Head of caudate nucleus (tissue), 42 donors: ENCODE results near the gene CD79A.

Experiments
- DNase-seq, 42 donors: peaks; one replicate each; pipeline versions ENCODE4 v3.0.0 to v3.0.0-alpha.2; 2020 to 2021; ENCODE audit warnings: mixed read lengths in 7 of 42
- intact Hi-C: fragments of 100-400 bp; cut with DNase I; formaldehyde crosslinking; loops from one replicate; pipeline ENCODE4 v1.15.0; 2022

Gene CD79A

DNA sequence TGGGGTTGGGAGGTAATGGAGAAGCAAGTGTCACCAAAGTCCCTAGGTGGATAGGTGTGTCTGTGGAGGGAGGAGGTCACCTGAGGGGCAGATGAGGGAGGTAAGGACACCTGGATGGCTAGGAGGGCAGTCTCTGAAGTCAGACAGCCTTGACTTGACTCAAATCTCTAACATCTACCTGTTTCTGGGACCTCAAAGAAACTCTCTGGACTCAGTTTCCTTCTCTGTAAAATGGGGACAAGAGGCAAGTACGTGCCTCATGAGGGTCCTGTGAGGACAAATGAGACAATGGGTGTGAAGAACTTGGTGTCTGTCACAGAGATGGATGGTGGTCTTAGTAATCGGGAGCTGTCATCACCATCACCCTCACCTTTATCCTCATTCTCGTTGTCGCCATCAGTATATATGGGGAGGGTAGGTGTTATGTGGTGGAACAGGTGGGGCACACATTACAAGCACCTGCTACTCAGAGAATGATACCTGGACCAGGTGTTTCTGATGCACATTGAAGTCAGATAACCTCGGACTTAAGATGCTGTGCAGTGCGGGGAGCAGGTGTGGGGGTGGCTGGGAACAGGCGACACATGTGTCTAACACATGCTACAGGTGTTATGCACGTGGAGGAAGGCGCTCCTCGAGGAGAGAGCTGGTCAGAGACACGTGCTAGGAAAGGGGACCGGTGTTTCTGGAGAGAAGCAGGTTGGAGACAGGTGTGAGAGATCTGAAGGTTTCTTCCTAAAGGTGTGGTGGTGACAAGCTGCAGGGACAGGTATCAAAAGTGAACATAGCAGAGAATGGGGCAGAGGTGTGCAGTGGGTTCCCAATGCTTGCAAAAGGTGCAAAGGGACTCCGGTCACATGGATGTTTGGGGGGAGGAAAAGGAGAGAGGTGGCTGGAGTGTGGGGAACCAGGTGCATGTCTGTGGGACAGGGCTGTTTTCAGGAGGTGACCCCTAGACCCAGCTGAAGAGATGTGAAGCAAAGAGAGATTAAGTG, 47.4 kb downstream of the CD79A start:
- no peak for DNase-seq
- intact Hi-C loops: no loop called here

DNA sequence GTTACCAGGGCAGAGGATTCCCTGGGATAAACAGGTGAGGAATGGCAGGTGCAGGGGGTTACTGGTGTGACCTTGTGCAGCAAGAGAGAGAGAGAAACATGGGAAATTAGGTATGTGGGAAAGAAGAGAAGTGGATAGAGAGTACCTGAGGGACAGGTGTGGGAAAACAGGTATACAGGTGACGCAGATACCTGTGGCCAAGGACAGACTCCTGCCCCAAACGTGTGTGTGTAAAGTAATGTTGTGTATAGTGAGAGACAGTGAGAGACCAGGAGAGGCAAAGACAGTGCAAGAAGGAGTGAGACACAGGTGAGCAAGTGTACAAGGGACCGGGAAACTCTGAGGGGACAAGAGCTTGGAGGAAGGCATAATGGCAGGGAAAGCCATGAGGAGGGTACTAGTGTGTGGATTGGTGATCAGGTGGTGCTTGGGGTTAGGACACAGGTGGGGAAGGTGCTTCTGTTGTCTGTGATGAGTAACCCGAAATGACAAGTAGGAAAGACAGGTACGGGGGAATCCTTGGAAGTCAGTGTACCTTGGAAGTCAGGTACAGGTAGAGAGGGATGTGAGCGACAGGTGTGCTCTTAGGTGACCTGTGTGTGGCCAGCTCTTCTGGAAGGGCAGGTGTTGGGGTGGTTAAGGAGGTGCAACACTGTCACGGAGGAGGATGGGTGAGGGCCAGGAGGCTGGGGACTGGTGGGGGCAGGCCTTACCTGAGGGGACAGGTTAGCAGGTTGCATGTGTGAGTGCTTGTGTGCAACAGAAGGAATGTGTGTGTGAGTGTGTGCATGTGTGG, 48.3 kb downstream of the CD79A start:
- intact Hi-C loops: no loop called here
- DNase-seq: no peak

DNA sequence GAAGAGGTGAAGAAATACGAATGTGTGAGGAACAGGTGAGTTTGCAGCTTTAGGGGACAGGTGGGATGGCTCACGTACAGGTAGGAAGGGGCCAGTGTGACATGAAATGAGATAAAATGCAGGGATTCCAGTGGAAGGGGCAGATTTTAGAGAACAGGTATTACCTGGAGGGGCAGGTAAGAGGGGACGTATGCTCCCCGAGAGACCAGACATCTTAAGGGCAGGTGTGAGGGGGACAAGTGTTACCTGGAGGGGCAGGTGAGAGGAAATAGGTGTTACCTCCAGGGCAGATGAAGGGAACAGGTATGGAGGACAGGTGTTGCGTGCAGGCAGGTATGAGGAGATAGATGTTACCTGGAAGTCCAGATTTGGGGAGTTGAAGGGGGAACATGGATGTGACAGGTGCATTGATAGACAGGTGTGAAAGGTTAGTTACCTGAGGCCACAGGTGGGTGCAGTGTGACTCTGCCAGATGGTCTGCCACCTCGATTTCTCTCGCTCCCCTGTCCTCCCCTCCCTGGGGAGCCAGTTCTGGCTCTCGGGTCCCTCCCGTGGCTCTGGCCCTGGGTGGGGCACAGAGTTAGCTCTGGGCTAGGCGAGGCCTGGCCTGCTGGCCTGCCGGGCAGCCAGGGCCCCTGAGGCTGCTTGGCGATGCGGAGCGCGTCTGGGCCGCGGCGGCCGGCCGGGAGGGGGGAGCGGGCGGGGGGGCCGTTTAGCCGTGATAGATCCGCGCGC, 49.1 kb downstream of the CD79A start:
- DNase-seq: no peak
- intact Hi-C loops: no loop called here

DNA sequence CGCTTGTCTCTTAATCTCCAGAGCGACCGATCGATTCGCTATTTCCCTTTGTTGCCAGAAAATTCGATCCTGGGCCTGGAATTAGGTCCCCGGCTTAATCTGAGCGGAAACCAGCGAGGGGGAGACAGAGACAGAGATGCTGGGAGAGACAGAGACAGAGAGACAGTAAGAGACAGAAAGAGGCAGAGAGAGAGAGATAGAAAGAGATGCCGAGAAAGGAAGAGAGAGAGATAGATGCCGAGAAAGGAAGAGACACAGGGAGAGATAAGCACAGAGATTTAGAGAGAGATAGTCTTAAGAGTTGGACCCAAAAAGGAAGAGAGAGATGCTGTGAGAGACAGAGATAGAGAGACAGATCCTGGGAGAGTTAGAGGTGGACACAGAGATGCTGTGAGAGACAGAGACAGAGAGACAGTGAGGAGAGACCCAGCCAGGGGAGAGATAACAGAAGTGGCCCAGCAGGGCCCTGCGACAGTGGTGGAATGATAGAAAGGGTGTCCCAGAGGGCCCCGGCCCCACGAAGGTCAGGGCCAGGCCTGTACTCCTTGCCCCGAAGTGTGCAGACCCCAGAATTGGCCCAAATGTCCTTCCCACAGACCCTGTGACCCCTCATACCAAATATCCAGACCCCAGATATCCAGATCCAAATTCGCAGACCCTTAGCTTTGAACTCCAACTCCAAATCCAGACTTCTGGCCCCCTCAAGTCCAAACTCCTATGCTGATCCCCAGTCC, 49.9 kb downstream of the CD79A start:
- DNase-seq: no peak

DNA sequence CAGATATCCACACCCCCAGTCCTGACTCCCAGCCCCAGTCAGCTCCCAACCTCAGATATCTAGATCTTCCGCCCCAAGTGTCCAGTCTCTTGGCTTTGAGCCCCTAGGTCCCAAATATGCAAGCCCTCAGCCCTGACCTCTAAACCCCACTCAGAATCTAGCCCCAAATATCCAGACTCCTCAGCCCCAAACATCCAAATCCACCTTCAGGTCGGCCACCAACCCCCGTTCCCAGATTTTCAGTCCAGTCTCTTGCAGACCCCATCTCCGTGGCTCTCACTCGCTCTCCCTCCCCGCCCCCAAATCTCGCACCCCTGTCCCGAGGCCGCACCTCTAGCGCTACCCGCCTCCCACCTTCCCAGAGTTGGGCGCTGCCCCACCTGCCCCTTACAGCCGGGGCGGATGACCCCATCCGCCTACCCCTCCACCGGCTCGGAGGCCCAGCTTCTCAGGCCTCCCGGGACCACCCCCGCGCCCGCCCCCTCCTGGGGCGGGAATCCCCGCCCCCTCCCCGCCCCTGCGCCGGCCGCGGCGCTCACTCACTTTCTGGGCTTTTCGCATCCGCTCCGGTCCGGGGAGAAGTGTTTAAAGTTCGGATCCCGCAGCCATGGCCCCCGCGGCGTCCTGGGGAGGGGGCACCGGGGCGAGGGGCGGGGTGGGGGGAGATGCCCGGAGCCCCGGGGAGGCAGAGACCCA, 50.6 kb downstream of the CD79A start:
- intact Hi-C loops: no loop called here
- DNase-seq: no peak

More for the DNA sequence above, 49.9 kb downstream of the CD79A start:
- intact Hi-C loops: no loop called here

DNA sequence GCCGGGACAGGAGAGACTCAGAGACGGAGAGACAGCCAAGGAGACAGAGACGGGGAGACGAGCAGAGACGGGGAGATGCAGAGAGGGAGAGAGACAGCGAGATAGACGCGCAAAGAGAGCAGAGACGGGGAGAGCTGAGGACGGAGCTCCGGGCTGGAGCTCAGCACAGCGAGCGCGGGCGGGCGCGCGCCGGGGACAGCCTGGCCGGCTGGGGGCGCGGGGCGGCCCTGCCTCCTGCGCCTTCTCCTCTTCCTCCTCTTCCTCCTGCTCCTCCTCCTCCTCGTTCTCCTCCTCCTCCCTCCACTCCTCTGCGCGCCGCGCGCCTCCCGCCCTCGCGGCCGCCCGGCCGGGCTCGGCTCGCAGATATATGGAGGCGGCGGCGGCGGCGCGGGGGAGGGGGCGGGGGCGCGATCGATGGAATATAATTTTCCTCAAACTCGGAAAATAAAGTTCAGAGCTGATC, 51.2 kb downstream of the CD79A start, which contains the start of gene ERFL:
Gene ERFL, minus strand, starts transcription at position 229 of the 463 bp plus-strand sequence. CDS start 15,530 bp downstream, outside the sequence.
- no peak for DNase-seq
- intact Hi-C loops: no loop called here

DNA sequence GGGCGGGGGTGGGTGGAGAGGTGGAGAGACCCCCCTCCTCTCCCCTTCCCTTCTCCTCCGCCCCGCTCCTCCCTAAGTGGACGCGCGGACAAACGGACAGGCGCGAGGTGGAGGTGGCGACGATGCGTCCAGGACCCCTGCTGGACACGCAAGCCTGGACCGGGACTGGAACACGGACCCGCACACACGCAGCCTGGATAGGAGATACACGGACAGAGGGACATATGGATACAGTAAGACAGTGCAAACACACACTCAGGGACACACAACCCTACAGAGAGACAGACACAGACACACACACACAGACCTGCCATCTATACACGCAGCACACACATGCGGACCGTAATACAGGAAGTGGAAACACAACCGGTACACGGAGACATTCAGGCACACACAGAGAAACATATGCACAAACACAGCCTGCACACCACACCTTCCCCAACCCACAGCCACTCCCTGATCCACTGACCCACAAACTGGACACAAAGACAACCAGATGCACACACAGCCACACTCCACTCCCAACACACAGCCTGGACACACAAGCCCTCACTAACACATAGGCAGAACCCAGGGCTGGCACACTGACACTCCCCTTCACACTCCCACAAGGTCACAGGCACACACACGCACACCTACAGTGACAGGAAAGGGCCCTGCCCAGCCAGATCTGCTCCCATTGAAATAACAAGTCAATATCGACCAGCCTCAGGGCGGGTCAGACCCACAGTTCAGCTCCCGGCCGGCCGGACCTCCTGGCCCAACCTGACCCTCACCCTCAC, 51.9 kb downstream of the CD79A start:
- intact Hi-C loops: no loop called here
- DNase-seq: no peak

DNA sequence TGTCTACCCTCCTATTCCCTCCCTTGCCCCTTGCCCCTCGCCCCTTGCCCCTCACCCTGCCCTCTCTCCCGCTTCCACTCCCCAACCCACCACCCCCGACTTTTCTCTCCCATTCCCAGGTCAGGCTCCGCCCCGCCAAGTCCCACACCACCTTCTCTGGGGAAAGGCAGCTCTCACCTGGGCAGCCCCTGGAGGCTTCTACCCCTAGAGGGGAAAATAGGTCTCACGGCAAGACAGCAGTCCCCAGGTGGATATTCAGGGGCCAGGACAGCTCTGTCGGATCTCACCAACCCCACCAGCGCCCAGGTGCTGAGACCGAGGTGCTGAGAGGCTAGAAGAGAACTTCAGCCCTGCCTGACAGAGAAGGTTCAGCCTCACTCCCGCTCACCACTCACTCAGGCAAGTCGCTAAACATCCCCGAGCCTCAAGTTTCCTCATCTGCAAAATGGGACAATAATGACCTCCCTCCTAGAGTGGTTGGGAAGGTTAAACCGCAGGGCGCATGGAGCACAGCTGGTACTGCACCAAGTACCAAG, 52.5 kb downstream of the CD79A start:
- intact Hi-C loops: loop anchor here (10.0 kb wide), 1 partner anchor 55 kb away; the partner anchor contains the start of gene CD79A
- no peak for DNase-seq

DNA sequence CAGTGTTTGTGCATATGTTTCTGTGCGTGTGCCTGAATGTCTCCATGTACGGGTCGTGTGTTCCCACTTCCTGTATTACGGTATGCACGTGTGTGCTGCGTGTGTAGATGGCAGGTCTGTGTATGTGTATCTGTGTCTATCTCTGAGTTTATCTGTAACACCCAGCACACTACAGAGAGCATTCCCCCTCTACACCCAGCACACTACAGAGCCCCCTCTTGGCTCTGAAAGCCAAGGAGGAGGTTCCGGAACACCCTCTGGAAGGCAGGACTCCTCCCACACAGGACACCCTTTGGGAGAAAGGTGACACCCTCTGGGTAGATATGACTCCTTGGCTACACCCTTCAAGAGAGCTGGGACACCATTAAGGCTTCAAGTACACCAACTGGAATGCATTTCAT, 53.2 kb downstream of the CD79A start:
- intact Hi-C loops: loop anchor here (10.0 kb wide), 1 partner anchor 56 kb away; the partner anchor contains the start of gene CD79A
- no peak for DNase-seq
